ENCODE measurements around the gene PRKCZ. TPM values are rescaled to one million over a fixed set of nuclear protein-coding genes. Genes with fewer than 3 reads are reported as not detected.

The PRKCZ gene
- total RNA-seq, 1 donor from 2014 or later, result 33.4 TPM

- Mint-ChIP-seq H3K27me3 (ENCODE audit: insufficient read depth, low read depth) (peaks cover 9% of the 10 kb centered on the region), H3K4me1 (peaks cover 24% of the 10 kb centered on the region), H3K27ac (no peak overlapping the region), H3K4me3 (no peak overlapping the region), H3K36me3 (peaks cover 3% of the 10 kb centered on the region), H3K9me3 (peaks cover 6% of the 10 kb centered on the region)
- peaks cover 23% of the 10 kb centered on the region for H4K20me1 ChIP-seq (ENCODE audit: low read depth)
- no peaks in the 10 kb centered on the region for H3K27me3 ChIP-seq
- H3F3A ChIP-seq (ENCODE audit: low read depth), result no peaks in the 10 kb centered on the region
- no peaks in the 10 kb centered on the region for H3K9me3 ChIP-seq (ENCODE audit: low read depth)
- H3K36me3 ChIP-seq, result no peaks in the 10 kb centered on the region
- H3K27ac ChIP-seq, result no peak overlapping the region
- no peak overlapping the region for H3K4me3 ChIP-seq
- H3K79me2 ChIP-seq (ENCODE audit: low read depth), result peaks cover 20% of the 10 kb centered on the region
- H3K4me2 ChIP-seq, result no peak overlapping the region
- H3K9ac ChIP-seq, result no peak overlapping the region
- H3K4me1 ChIP-seq, result peaks cover 28% of the 10 kb centered on the region
- TF ChIP-seq CTCF (IDR thresholded peaks at IDR 0.05) (no peak), EZH2 (IDR thresholded peaks at IDR 0.05) (no peak), EZH2phosphoT487 (IDR thresholded peaks at IDR 0.05) (no peak)
- no peak overlapping the region for H2AFZ ChIP-seq (replicated peaks)
- no peak for DNase-seq (ENCODE audit: low spot score)
Measured at GRCh38 chr1:2070800-2071530, 20.8 kb downstream of the PRKCZ start.

GRCh38 chr1:2072109-2072806 is 22.0 kb downstream of the PRKCZ start:
- DNase-seq (ENCODE audit: low spot score), result no peak
- Histone ChIP-seq H2AFZ (replicated peaks) (no peak overlapping the region), H3K27me3 (no peaks in the 10 kb centered on the region), H4K20me1 (ENCODE audit: low read depth) (peaks cover 23% of the 10 kb centered on the region), H3K79me2 (ENCODE audit: low read depth) (peaks cover 15% of the 10 kb centered on the region), H3K27ac (peak overlapping the region; percentile 70), H3K4me2 (no peak overlapping the region), H3F3A (ENCODE audit: low read depth) (no peaks in the 10 kb centered on the region), H3K4me3 (no peak overlapping the region), H3K9me3 (ENCODE audit: low read depth) (no peaks in the 10 kb centered on the region), H3K4me1 (peaks cover 28% of the 10 kb centered on the region), H3K36me3 (no peaks in the 10 kb centered on the region), H3K9ac (no peak overlapping the region)
- peaks cover 9% of the 10 kb centered on the region for H3K27me3 Mint-ChIP-seq (ENCODE audit: insufficient read depth, low read depth)
- TF ChIP-seq EZH2phosphoT487 (IDR thresholded peaks at IDR 0.05) (no peak), CTCF (IDR thresholded peaks at IDR 0.05) (no peak), EZH2 (IDR thresholded peaks at IDR 0.05) (no peak)
- peaks cover 6% of the 10 kb centered on the region for H3K36me3 Mint-ChIP-seq
- H3K4me1 Mint-ChIP-seq, result peaks cover 24% of the 10 kb centered on the region
- H3K4me3 Mint-ChIP-seq, result peak overlapping the region; percentile 41
- peak overlapping the region; percentile 46 for H3K27ac Mint-ChIP-seq
- H3K9me3 Mint-ChIP-seq, result peaks cover 5% of the 10 kb centered on the region

- Histone ChIP-seq H3K9ac (no peak overlapping the region), H3K9me3 (ENCODE audit: low read depth) (peaks cover 1% of the 10 kb centered on the region), H2AFZ (replicated peaks) (no peak overlapping the region), H3K36me3 (no peaks in the 10 kb centered on the region), H3K4me1 (peaks cover 28% of the 10 kb centered on the region), H3K4me2 (peak overlapping the region; percentile 58), H3K27ac (peak overlapping the region; percentile 70), H3K79me2 (ENCODE audit: low read depth) (peaks cover 19% of the 10 kb centered on the region), H3F3A (ENCODE audit: low read depth) (no peaks in the 10 kb centered on the region), H3K27me3 (no peaks in the 10 kb centered on the region), H4K20me1 (ENCODE audit: low read depth) (peaks cover 23% of the 10 kb centered on the region), H3K4me3 (no peak overlapping the region)
- H3K4me3 Mint-ChIP-seq, result peak overlapping the region; percentile 41
- TF ChIP-seq EZH2phosphoT487 (IDR thresholded peaks at IDR 0.05), result no peak
- no peak for TF ChIP-seq CTCF (IDR thresholded peaks at IDR 0.05)
- no peak for TF ChIP-seq EZH2 (IDR thresholded peaks at IDR 0.05)
- H3K27me3 Mint-ChIP-seq (ENCODE audit: insufficient read depth, low read depth), result peaks cover 6% of the 10 kb centered on the region
- H3K27ac Mint-ChIP-seq, result no peak overlapping the region
- peaks cover 7% of the 10 kb centered on the region for H3K36me3 Mint-ChIP-seq
- peaks cover 24% of the 10 kb centered on the region for H3K4me1 Mint-ChIP-seq
- peaks cover 10% of the 10 kb centered on the region for H3K9me3 Mint-ChIP-seq
- no peak for DNase-seq (ENCODE audit: low spot score)
Measured at GRCh38 chr1:2072891-2073290, 22.7 kb downstream of the PRKCZ start.

Data from neural progenitor cell (in vitro differentiated cells).